NK-92 (cell line): Measurements from ENCODE around the gene ALG10B.

ENCODE experiments used
- DNase-seq: peaks from one replicate; lab custom pipeline; 2025; ENCODE audit not compliant: unreplicated experiment; lab: John Stamatoyannopoulos, UW

ALG10B gene

DNA sequence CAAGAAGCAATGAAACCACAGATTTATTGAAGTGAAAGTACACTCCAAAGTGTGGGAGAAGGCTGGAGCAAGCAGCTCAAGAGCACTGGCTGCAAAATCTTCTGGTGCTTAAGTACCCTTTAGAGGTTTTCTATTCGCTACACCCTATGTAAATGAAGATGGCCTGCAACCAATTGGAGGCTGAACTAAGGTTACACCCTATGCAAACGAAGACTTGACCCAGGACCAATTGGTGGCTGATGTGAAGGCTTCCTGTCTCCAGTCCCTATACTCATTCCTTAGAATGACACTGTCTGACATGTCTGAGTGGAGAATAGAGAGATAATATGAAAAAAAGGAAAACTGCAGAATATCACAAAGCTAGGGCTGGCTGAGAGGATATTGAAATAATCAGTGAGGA is 57.2 kb downstream of the ALG10B start:
- no peak for DNase-seq

DNA sequence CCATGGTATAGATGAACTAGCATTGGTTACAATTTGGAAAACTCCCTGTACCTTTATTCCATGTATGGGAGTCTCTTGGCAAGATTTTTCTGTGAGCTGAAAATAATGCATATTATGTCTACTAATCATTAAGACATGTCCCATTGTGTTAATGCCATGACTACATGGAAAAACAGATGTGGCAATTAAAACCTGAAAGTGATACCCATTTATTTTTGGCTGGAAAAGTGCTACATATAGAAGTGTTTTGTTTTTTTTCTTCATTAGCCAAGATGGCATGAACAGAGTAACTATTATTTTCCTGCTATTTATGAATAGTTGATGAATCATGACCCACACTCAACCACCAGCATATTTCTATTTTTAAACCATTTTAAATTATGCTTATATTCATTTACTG is 58.2 kb downstream of the ALG10B start:
- no peak for DNase-seq
